Liver (tissue), 9 donors: ENCODE data around the gene RCBTB1. TPM values are rescaled to one million over a fixed set of nuclear protein-coding genes. Genes with fewer than 3 reads are reported as not detected.

Source experiments
- DNase-seq: peaks from one replicate; pipeline ENCODE4 v3.0.0-alpha.2; 2017; ENCODE audit warnings: low spot score
- H3K27ac ChIP-seq, 2 donors: one replicate each; pipeline ENCODE4 v1.7.0; 2013; ENCODE audit warnings: inconsistent platforms in 2 of 2, low read length in 2 of 2, control low read depth in 1 of 2, low read depth in 1 of 2, mild to moderate bottlenecking in 1 of 2
- H3K27me3 ChIP-seq, 4 donors: one replicate each; pipeline versions ENCODE4 v1.6.1 to v1.7.0; 2013; ENCODE audit warnings: low read length in 3 of 4, inconsistent platforms in 1 of 4, mild to moderate bottlenecking in 1 of 4, moderate library complexity in 1 of 4; ENCODE audit not compliant: control insufficient read depth in 4 of 4, insufficient read depth in 4 of 4
- H3K36me3 ChIP-seq, 4 donors: one replicate each; pipeline versions ENCODE4 v1.6.1 to v1.7.0; 2013; ENCODE audit warnings: low read length in 3 of 4, mild to moderate bottlenecking in 3 of 4, low read depth in 1 of 4, moderate library complexity in 1 of 4; ENCODE audit not compliant: control insufficient read depth in 4 of 4, insufficient read depth in 3 of 4
- H3K4me1 ChIP-seq, 4 donors: one replicate each; pipeline versions ENCODE4 v1.6.1 to v1.7.0; 2013; ENCODE audit warnings: low read length in 3 of 4, mild to moderate bottlenecking in 3 of 4, moderate library complexity in 1 of 4; ENCODE audit not compliant: control insufficient read depth in 4 of 4, insufficient read depth in 4 of 4
- H3K4me3 ChIP-seq, 3 donors: one replicate each; pipeline versions ENCODE4 v1.6.1 to v1.7.0; 2013; ENCODE audit warnings: low read length in 3 of 3, control low read depth in 1 of 3, low read depth in 1 of 3, mild to moderate bottlenecking in 1 of 3
- H3K9ac ChIP-seq, 2 donors: one replicate each; pipeline ENCODE4 v1.7.0; 2013; ENCODE audit warnings: low read length in 2 of 2, mild to moderate bottlenecking in 2 of 2, moderate library complexity in 2 of 2, control low read depth in 1 of 2, low read depth in 1 of 2
- H3K9me3 ChIP-seq, 4 donors: one replicate each; pipeline versions ENCODE4 v1.6.1 to v1.7.0; 2013; ENCODE audit warnings: low read length in 3 of 4; ENCODE audit not compliant: control insufficient read depth in 4 of 4
- EGR1 ChIP-seq, 2 donors: IDR thresholded peaks; 2 replicates each; pipeline ENCODE4 v1.6.1; 2016 to 2018; ENCODE audit warnings: antibody characterized with exemption in 2 of 2, low read depth in 2 of 2
- FOXA1 ChIP-seq: IDR thresholded peaks from 2 replicates; pipeline ENCODE4 v1.6.1; 2016; ENCODE audit warnings: antibody characterized with exemption
- FOXA2 ChIP-seq: IDR thresholded peaks from 2 replicates; pipeline ENCODE4 v1.6.1; 2016; ENCODE audit warnings: antibody characterized with exemption
- GABPA ChIP-seq, 2 donors: IDR thresholded peaks in 1 of 2; conservative IDR thresholded peaks in 1 of 2; 2 replicates each; pipeline ENCODE4 v1.6.1; 2016; ENCODE audit warnings: antibody characterized with exemption in 2 of 2, mild to moderate bottlenecking in 1 of 2, moderate library complexity in 1 of 2
- HNF4A ChIP-seq, 2 donors: conservative IDR thresholded peaks; 2 replicates each; pipeline ENCODE4 v1.6.1; 2016; ENCODE audit warnings: antibody characterized with exemption in 2 of 2, mild to moderate bottlenecking in 2 of 2
- HNF4G ChIP-seq: IDR thresholded peaks from 2 replicates; pipeline ENCODE4 v1.6.1; 2016; ENCODE audit warnings: antibody characterized with exemption
- JUND ChIP-seq, 2 donors: IDR thresholded peaks; 2 replicates each; pipeline ENCODE4 v1.6.1; 2016; ENCODE audit warnings: antibody characterized with exemption in 2 of 2
- NR2F2 ChIP-seq: IDR thresholded peaks from 2 replicates; pipeline ENCODE4 v1.6.1; 2016; ENCODE audit warnings: antibody characterized with exemption
- RAD21 ChIP-seq, 2 donors: IDR thresholded peaks; 2 replicates each; pipeline ENCODE4 v1.6.1; 2016; ENCODE audit warnings: antibody characterized with exemption in 2 of 2, mild to moderate bottlenecking in 2 of 2
- RXRA ChIP-seq, 2 donors: IDR thresholded peaks; 2 replicates each; pipeline ENCODE4 v1.6.1; 2017 to 2018; ENCODE audit warnings: antibody characterized with exemption in 2 of 2, mild to moderate bottlenecking in 1 of 2
- SP1 ChIP-seq: IDR thresholded peaks from 2 replicates; pipeline ENCODE4 v1.6.1; 2018; ENCODE audit warnings: antibody characterized with exemption, mild to moderate bottlenecking
- TAF1 ChIP-seq: conservative IDR thresholded peaks from 2 replicates; pipeline ENCODE4 v1.6.1; 2016; ENCODE audit warnings: antibody characterized with exemption, mild to moderate bottlenecking
- YY1 ChIP-seq: IDR thresholded peaks from 2 replicates; pipeline ENCODE4 v1.6.1; 2016; ENCODE audit warnings: antibody characterized with exemption, mild to moderate bottlenecking
- ZBTB33 ChIP-seq: IDR thresholded peaks from 2 replicates; pipeline ENCODE4 v1.6.1; 2016; ENCODE audit warnings: antibody characterized with exemption
- WGBS: extraction: QIAGEN DNeasy Blood & Tissue Kit; methylation state at CpG from one replicate; pipeline ENCODE4 v1.1.7; 2013; 5-methylcytosine and 5-hydroxymethylcytosine counted together
- polyA plus RNA-seq, 2 donors: library from polyadenylated mRNA; stranded (reverse) in 1 of 2; unstranded in 1 of 2; fragments of 200-250 nt in 1 of 2; fragments of >200 nt in 1 of 2; fragmentation: Nextera tagmentation in 1 of 2; extraction: Ambion mirVana in 1 of 2; gene quantifications; one replicate each; pipeline versions ENCODE4 v1.2.1 to v1.2.3, GENCODE V29; 2013 to 2015
- total RNA-seq, 2 donors: library from RNA; depleted of rRNA; stranded (reverse); fragments of >200 nt; gene quantifications; one replicate each; pipeline ENCODE4 v1.2.3, GENCODE V29; 2014
- TF ChIP-seq, protein P1 (sequence below): fragments of 150-350 bp; IDR thresholded peaks from 2 replicates; pipeline ENCODE4 v1.5.1; 2017; ENCODE audit warnings: improper control_type of control experiment, low read depth, low read length; ENCODE audit not compliant: missing input control
- TF ChIP-seq, protein P2 (sequence below): IDR thresholded peaks from 2 replicates; pipeline ENCODE4 v1.6.1; 2016; ENCODE audit warnings: antibody characterized with exemption, mild to moderate bottlenecking
- TF ChIP-seq, protein P3 (sequence below): IDR thresholded peaks from 2 replicates; pipeline ENCODE4 v1.6.1; 2016; ENCODE audit warnings: antibody characterized with exemption
- TF ChIP-seq, protein P4 (sequence below): IDR thresholded peaks from 2 replicates; pipeline ENCODE4 v1.6.1; 2016; ENCODE audit warnings: antibody characterized with exemption
- donor health status: healthy.
- donor health status: healthy.
- donor health status: healthy.
- donor health status: healthy.
- donor health status: healthy.

Gene RCBTB1
- total and polyA plus RNA-seq, 4 donors = 3.9 to 9.0 (median 6.5) TPM

DNA sequence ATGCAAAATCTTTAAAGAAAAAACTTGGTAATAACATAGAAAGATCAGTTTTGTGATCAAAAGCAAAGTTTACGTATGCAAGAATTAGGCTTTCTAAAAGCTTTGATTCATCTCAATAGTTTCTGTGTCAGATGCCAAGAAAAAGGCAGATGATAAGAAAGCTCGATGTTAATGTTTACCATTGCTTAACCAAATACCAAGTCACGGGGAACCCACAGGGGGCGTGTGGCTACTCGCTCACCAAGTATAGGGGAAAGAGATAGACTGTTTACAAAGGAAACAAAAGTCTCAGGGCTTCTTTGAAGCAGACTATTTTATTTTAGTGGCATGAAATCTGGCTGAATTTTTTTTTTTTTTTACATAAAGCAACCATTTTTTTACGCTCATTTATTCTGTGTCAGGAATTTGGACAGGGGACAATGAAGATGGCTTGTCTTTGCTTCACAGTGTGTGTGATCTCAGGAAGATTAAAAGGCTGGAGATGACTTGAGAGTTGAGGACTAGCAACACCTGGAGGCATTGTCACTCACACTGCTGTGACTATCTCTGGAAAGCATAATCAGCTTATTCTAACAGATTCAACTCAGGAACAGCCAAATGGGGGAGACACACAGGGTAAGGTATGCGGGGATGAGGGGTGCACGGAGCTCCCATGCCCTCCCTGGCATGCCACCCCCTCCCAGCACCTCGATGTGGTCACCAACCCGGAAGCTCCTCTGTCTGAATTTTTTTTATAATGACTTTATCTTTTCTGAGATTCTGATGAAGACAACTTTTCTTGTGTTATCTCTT is 24.9 kb downstream of the RCBTB1 start:
- DNase-seq = no peak
- WGBS = 39% methylated on average over 10 of the region's 10 CpGs
- Histone ChIP-seq H3K9ac (no peak overlapping the region), H3K4me3 (no peak overlapping the region), H3K4me1 (peaks cover 2 to 13% (median 10%) of the 10 kb centered on the region in 4 donors), H3K27me3 (no peaks in the 10 kb centered on the region), H3K36me3 (peaks cover 3 to 9% (median 5%) of the 10 kb centered on the region in 4 donors), H3K27ac (no peak overlapping the region), H3K9me3 (no peaks in the 10 kb centered on the region)
- TF ChIP-seq GABPA (IDR thresholded peaks at IDR 0.05 in 1 of 2, conservative IDR thresholded peaks at IDR 0.05 in 1 of 2) (no peak), TAF1 (no peak), RXRA (IDR thresholded peaks at IDR 0.05) (peak in 1 of 2 donors; percentile 39), JUND (IDR thresholded peaks at IDR 0.05) (no peak), NR2F2 (no peak), FOXA2 (peak; percentile 9), FOXA1 (no peak), HNF4A (conservative IDR thresholded peaks at IDR 0.05) (peak in 1 of 2 donors; percentile 32), YY1 (peak; percentile 26), ZBTB33 (no peak), SP1 (peak; percentile 17), RAD21 (IDR thresholded peaks at IDR 0.05) (peak; percentile 46 to 47), EGR1 (IDR thresholded peaks at IDR 0.05; ENCODE audit: low read depth in 2 of 2) (no peak), HNF4G (no peak)
- TF ChIP-seq, protein P1, sequence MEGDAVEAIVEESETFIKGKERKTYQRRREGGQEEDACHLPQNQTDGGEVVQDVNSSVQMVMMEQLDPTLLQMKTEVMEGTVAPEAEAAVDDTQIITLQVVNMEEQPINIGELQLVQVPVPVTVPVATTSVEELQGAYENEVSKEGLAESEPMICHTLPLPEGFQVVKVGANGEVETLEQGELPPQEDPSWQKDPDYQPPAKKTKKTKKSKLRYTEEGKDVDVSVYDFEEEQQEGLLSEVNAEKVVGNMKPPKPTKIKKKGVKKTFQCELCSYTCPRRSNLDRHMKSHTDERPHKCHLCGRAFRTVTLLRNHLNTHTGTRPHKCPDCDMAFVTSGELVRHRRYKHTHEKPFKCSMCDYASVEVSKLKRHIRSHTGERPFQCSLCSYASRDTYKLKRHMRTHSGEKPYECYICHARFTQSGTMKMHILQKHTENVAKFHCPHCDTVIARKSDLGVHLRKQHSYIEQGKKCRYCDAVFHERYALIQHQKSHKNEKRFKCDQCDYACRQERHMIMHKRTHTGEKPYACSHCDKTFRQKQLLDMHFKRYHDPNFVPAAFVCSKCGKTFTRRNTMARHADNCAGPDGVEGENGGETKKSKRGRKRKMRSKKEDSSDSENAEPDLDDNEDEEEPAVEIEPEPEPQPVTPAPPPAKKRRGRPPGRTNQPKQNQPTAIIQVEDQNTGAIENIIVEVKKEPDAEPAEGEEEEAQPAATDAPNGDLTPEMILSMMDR = peak; percentile 31
- TF ChIP-seq, protein P2, sequence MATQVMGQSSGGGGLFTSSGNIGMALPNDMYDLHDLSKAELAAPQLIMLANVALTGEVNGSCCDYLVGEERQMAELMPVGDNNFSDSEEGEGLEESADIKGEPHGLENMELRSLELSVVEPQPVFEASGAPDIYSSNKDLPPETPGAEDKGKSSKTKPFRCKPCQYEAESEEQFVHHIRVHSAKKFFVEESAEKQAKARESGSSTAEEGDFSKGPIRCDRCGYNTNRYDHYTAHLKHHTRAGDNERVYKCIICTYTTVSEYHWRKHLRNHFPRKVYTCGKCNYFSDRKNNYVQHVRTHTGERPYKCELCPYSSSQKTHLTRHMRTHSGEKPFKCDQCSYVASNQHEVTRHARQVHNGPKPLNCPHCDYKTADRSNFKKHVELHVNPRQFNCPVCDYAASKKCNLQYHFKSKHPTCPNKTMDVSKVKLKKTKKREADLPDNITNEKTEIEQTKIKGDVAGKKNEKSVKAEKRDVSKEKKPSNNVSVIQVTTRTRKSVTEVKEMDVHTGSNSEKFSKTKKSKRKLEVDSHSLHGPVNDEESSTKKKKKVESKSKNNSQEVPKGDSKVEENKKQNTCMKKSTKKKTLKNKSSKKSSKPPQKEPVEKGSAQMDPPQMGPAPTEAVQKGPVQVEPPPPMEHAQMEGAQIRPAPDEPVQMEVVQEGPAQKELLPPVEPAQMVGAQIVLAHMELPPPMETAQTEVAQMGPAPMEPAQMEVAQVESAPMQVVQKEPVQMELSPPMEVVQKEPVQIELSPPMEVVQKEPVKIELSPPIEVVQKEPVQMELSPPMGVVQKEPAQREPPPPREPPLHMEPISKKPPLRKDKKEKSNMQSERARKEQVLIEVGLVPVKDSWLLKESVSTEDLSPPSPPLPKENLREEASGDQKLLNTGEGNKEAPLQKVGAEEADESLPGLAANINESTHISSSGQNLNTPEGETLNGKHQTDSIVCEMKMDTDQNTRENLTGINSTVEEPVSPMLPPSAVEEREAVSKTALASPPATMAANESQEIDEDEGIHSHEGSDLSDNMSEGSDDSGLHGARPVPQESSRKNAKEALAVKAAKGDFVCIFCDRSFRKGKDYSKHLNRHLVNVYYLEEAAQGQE = no peak
- TF ChIP-seq, protein P3, sequence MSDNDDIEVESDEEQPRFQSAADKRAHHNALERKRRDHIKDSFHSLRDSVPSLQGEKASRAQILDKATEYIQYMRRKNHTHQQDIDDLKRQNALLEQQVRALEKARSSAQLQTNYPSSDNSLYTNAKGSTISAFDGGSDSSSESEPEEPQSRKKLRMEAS = peak; percentile 12
- TF ChIP-seq, protein P4, sequence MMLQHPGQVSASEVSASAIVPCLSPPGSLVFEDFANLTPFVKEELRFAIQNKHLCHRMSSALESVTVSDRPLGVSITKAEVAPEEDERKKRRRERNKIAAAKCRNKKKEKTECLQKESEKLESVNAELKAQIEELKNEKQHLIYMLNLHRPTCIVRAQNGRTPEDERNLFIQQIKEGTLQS = no peak
